SU-DHL-6 (cell line): ENCODE measurements around the gene TBATA.
A peak's percentile ranks its signal among the peaks of the same experiment; 100 is the strongest.

Experiments used
- H2AFZ ChIP-seq: fragments of 200-600 bp; sonication (generic); 2 replicates; pipeline ENCODE4 v1.6.1; 2014; ENCODE audit warnings: low read depth, mild to moderate bottlenecking, moderate library complexity, mixed read lengths, antibody characterized with exemption, low read length; ENCODE audit not compliant: severe bottlenecking
- H3F3A ChIP-seq: fragments of 200-600 bp; shearing (Covaris generic); 2 replicates; pipeline ENCODE4 v1.6.0; 2016; ENCODE audit warnings: antibody characterized with exemption, mild to moderate bottlenecking; ENCODE audit not compliant: insufficient read depth
- H3K27ac ChIP-seq: fragments of 200-600 bp; sonication (generic); 2 replicates; pipeline ENCODE4 v1.5.1; 2016; ENCODE audit warnings: low read depth, mild to moderate bottlenecking, low read length, moderate library complexity, mixed read lengths
- H3K27me3 ChIP-seq: fragments of 200-600 bp; sonication (generic), shearing (Covaris generic); 2 replicates; pipeline ENCODE4 v1.6.0; 2014; ENCODE audit warnings: mild to moderate bottlenecking, low read length
- H3K36me3 ChIP-seq: fragments of 200-600 bp; sonication (generic); 2 replicates; pipeline ENCODE4 v1.6.1; 2014; ENCODE audit warnings: mild to moderate bottlenecking, low read length, mixed read lengths
- H3K4me2 ChIP-seq: fragments of 300-600, 200-600 bp; shearing (Covaris generic), sonication (generic); 2 replicates; pipeline ENCODE4 v1.6.0; 2014; ENCODE audit warnings: low read length, low read depth, mild to moderate bottlenecking; ENCODE audit not compliant: poor library complexity, severe bottlenecking
- H3K4me3 ChIP-seq: fragments of 200-600 bp; sonication (generic); 2 replicates; pipeline ENCODE4 v1.5.1; 2014; ENCODE audit warnings: antibody characterized with exemption, low read length, mild to moderate bottlenecking, mixed read lengths; ENCODE audit not compliant: insufficient read depth, poor library complexity, severe bottlenecking
- H3K79me2 ChIP-seq: fragments of 200-600 bp; sonication (generic); 2 replicates; pipeline ENCODE4 v1.6.1; 2014; ENCODE audit warnings: mild to moderate bottlenecking, low read length, moderate library complexity; ENCODE audit not compliant: insufficient read depth
- H3K9ac ChIP-seq: fragments of 200-600 bp; sonication (generic); 2 replicates; pipeline ENCODE4 v1.7.0; 2014; ENCODE audit warnings: mild to moderate bottlenecking, low read length
- H3K9me2 ChIP-seq: fragments of 200-600 bp; sonication (generic); replicated peaks from 2 replicates; pipeline ENCODE4 v1.6.1; 2014; ENCODE audit warnings: low read length; ENCODE audit not compliant: insufficient read depth
- H3K9me3 ChIP-seq: fragments of 200-600 bp; sonication (generic); 2 replicates; pipeline ENCODE4 v1.6.1; 2014; ENCODE audit warnings: low read length, mixed read lengths; ENCODE audit not compliant: insufficient read depth
- H4K20me1 ChIP-seq: fragments of 200-600 bp; sonication (generic); 2 replicates; pipeline ENCODE4 v1.6.1; 2014; ENCODE audit warnings: low read depth, mild to moderate bottlenecking, antibody characterized with exemption, low read length, moderate library complexity, mixed read lengths
- EZH2phosphoT487 ChIP-seq: fragments of 200-600 bp; sonication (generic), shearing (Covaris generic); conservative IDR thresholded peaks from 2 replicates; pipeline ENCODE4 v1.6.1; 2018; ENCODE audit warnings: mild to moderate bottlenecking, antibody characterized with exemption, low read length, moderate library complexity, mixed read lengths
- TF ChIP-seq, protein P1 (sequence below): fragments of 200-600 bp; sonication (generic); IDR thresholded peaks from one replicate; pipeline ENCODE4 v1.5.1; 2017; ENCODE audit warnings: antibody characterized with exemption, mild to moderate bottlenecking, low read length, moderate library complexity; ENCODE audit not compliant: insufficient read depth, poor library complexity, severe bottlenecking

TBATA gene

DNA sequence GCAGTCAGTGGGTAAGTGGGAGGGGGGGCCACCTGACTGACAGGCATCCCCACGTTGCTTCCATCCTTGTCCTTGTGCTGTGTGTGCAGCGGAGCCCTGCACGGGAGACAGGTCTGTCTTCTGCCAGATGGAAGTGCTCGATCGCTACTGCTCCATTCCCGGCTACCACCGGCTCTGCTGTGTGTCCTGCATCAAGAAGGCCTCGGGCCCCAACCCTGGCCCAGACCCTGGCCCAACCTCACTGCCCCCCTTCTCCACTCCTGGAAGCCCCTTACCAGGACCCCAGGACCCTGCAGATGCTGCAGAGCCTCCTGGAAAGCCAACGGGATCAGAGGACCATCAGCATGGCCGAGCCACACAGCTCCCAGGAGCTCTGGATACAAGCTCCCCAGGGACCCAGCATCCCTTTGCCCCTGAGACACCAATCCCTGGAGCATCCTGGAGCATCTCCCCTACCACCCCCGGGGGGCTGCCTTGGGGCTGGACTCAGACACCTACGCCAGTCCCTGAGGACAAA lies 24.8 kb downstream of the TBATA start:
- H3K9me2 ChIP-seq = no peaks in the 10 kb centered on the region
- H4K20me1 ChIP-seq = no peaks in the 10 kb centered on the region
- H3K4me3 ChIP-seq = no peak overlapping the region
- H3K36me3 ChIP-seq = no peaks in the 10 kb centered on the region
- H3K27ac ChIP-seq = no peak overlapping the region
- H3F3A ChIP-seq = no peaks in the 10 kb centered on the region
- no peak overlapping the region for H2AFZ ChIP-seq
- H3K27me3 ChIP-seq = no peaks in the 10 kb centered on the region
- H3K4me2 ChIP-seq = no peak overlapping the region
- peaks cover 2% of the 10 kb centered on the region; the same call in 1 of the 2 replicates for H3K9me3 ChIP-seq
- no peaks in the 10 kb centered on the region for H3K79me2 ChIP-seq
- TF ChIP-seq, protein P1, sequence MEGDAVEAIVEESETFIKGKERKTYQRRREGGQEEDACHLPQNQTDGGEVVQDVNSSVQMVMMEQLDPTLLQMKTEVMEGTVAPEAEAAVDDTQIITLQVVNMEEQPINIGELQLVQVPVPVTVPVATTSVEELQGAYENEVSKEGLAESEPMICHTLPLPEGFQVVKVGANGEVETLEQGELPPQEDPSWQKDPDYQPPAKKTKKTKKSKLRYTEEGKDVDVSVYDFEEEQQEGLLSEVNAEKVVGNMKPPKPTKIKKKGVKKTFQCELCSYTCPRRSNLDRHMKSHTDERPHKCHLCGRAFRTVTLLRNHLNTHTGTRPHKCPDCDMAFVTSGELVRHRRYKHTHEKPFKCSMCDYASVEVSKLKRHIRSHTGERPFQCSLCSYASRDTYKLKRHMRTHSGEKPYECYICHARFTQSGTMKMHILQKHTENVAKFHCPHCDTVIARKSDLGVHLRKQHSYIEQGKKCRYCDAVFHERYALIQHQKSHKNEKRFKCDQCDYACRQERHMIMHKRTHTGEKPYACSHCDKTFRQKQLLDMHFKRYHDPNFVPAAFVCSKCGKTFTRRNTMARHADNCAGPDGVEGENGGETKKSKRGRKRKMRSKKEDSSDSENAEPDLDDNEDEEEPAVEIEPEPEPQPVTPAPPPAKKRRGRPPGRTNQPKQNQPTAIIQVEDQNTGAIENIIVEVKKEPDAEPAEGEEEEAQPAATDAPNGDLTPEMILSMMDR = no peak
- TF ChIP-seq EZH2phosphoT487 = no peak
- H3K9ac ChIP-seq = no peak overlapping the region

DNA sequence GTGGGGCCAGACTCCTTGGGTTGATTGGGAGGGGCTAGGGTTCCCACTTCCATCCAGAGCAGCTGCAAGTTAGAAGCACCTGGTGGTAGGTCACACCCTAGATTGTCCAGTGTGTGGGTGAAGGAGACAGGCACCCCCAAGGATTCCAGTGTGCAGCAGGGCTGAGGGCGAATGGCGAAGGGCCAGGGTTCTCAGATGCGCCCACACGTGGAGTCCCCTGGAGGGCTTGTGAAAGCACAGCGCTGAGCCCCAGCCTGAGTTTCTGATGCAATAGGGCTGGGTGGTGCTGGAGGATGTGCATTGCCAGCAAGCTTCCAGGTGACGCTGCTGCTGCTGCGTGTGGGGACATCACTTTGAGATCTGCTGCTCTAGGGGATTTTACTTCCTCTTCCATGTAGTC lies 25.4 kb downstream of the TBATA start:
- Histone ChIP-seq H4K20me1 (no peaks in the 10 kb centered on the region), H3K9me3 (no peaks in the 10 kb centered on the region), H3K27me3 (no peaks in the 10 kb centered on the region), H3K27ac (no peak overlapping the region), H3K4me3 (no peak overlapping the region), H3K9me2 (no peaks in the 10 kb centered on the region), H3K4me2 (no peak overlapping the region), H3K9ac (no peak overlapping the region), H3K79me2 (no peaks in the 10 kb centered on the region), H2AFZ (no peak overlapping the region), H3F3A (no peaks in the 10 kb centered on the region), H3K36me3 (no peaks in the 10 kb centered on the region)
- TF ChIP-seq, protein P1 = no peak
- no peak for TF ChIP-seq EZH2phosphoT487

DNA sequence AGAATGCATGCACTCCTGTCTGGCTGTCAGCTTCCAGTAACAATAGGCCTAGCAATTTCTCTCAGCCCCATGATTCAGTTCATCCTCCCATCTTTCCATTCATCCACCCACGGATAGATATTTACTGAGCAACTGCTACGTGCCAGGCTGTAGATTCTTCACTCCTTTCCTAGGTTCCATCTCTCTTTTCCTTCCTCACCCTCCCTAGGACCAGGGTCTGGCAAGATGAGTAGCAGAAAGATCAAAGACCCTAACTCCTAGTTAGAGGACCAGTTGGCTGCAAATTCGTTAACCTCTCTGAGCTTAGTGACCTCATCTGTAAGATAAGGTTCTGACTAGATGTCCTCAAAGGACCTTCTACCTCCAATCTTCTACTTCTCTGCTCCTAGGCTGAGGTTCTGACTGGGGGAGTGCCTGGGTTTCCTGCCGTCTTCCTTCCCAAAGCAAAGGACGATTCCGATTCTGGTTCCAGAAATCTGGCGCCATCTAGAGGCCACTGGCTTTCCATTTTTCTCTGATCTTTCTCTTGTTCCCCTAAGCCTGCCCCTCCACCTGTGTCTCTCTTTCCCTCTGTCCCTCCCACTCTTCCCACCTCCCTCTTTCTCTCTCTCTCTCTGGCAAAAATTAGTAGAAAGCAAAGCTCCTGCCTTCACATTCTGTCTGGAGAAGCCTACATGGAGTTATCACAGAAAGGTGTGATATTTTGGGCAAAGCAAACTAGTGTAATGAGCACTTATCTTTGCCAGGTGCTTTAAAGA lies 26.2 kb downstream of the TBATA start:
- Histone ChIP-seq H3K4me3 (no peak overlapping the region), H3F3A (no peaks in the 10 kb centered on the region), H3K9ac (no peak overlapping the region), H3K27ac (no peak overlapping the region), H3K79me2 (no peaks in the 10 kb centered on the region), H3K27me3 (no peaks in the 10 kb centered on the region), H3K36me3 (no peaks in the 10 kb centered on the region), H4K20me1 (no peaks in the 10 kb centered on the region), H2AFZ (no peak overlapping the region), H3K9me2 (no peaks in the 10 kb centered on the region), H3K4me2 (no peak overlapping the region), H3K9me3 (no peaks in the 10 kb centered on the region)
- TF ChIP-seq, protein P1 = peak; percentile 36
- no peak for TF ChIP-seq EZH2phosphoT487
